Measurements from ENCODE around the gene FAM217B.
"Not testable (repeated sequence)": the region's sequence is repeated elsewhere in the genome, so short reads cannot be mapped to it uniquely, and the experiment has no call there.

The FAM217B gene

GRCh38 chr20:59954718-59955117, 14.5 kb downstream of the FAM217B start:
- DNase-seq (ENCODE audit: extremely low read depth, insufficient read length) = no peak
- no peak overlapping the region for H3K4me3 ChIP-seq (replicated peaks; ENCODE audit: low read depth, low read length)
- no peaks in the 10 kb centered on the region for H3K36me3 ChIP-seq (ENCODE audit: control insufficient read depth, insufficient read depth, low read length)
- no peak for TF ChIP-seq CTCF (IDR thresholded peaks at IDR 0.05; ENCODE audit: insufficient read depth, low read length, poor library complexity, severe bottlenecking)
- H3K27me3 ChIP-seq (replicated peaks; ENCODE audit: control insufficient read depth, insufficient read depth, low read length) = no peaks in the 10 kb centered on the region

GRCh38 chr20:59955131-59955796, 15.1 kb downstream of the FAM217B start:
- no peak for DNase-seq (ENCODE audit: extremely low read depth, insufficient read length)
- peak; percentile 11 for TF ChIP-seq CTCF (IDR thresholded peaks at IDR 0.05; ENCODE audit: insufficient read depth, low read length, poor library complexity, severe bottlenecking)
- no peak overlapping the region for H3K4me3 ChIP-seq (replicated peaks; ENCODE audit: low read depth, low read length)
- H3K27me3 ChIP-seq (replicated peaks; ENCODE audit: control insufficient read depth, insufficient read depth, low read length) = no peaks in the 10 kb centered on the region
- no peaks in the 10 kb centered on the region for H3K36me3 ChIP-seq (ENCODE audit: control insufficient read depth, insufficient read depth, low read length)

- H3K27me3 ChIP-seq (replicated peaks; ENCODE audit: control insufficient read depth, insufficient read depth, low read length); DNase-seq (ENCODE audit: extremely low read depth, insufficient read length); H3K4me3 ChIP-seq (replicated peaks; ENCODE audit: low read depth, low read length); H3K36me3 ChIP-seq (ENCODE audit: control insufficient read depth, insufficient read depth, low read length): not testable (repeated sequence)
Observed at GRCh38 chr20:59957568-59957967, 17.4 kb downstream of the FAM217B start.

- H3K4me3 ChIP-seq (replicated peaks; ENCODE audit: low read depth, low read length) = no peak within 1 kb of the TSS
- H3K27me3 ChIP-seq (replicated peaks; ENCODE audit: control insufficient read depth, insufficient read depth, low read length) = no peaks in the 10 kb centered on the region
- no peak for TF ChIP-seq CTCF (IDR thresholded peaks at IDR 0.05; ENCODE audit: insufficient read depth, low read length, poor library complexity, severe bottlenecking)
- no peak for DNase-seq (ENCODE audit: extremely low read depth, insufficient read length)
- no peaks in the 10 kb centered on the region for H3K36me3 ChIP-seq (ENCODE audit: control insufficient read depth, insufficient read depth, low read length)
Observed at GRCh38 chr20:59958123-59958522, 17.9 kb downstream of the FAM217B start, which contains the start of gene CDH26. Gene CDH26, plus strand, starts transcription at chr20:59958423. Its CDS starts 304 bp downstream, at chr20:59958727.

GRCh38 chr20:59958626-59959025, 18.4 kb downstream of the FAM217B start:
- Histone ChIP-seq H3K27me3 (replicated peaks; ENCODE audit: control insufficient read depth, insufficient read depth, low read length) (no peaks in the 10 kb centered on the region), H3K4me3 (replicated peaks; ENCODE audit: low read depth, low read length) (no peak overlapping the region), H3K36me3 (ENCODE audit: control insufficient read depth, insufficient read depth, low read length) (no peaks in the 10 kb centered on the region)
- no peak for TF ChIP-seq CTCF (IDR thresholded peaks at IDR 0.05; ENCODE audit: insufficient read depth, low read length, poor library complexity, severe bottlenecking)
- DNase-seq (ENCODE audit: extremely low read depth, insufficient read length) = no peak

GRCh38 chr20:59961423-59961822, 21.2 kb downstream of the FAM217B start:
- TF ChIP-seq CTCF (IDR thresholded peaks at IDR 0.05; ENCODE audit: insufficient read depth, low read length, poor library complexity, severe bottlenecking) = no peak
- Histone ChIP-seq H3K36me3 (ENCODE audit: control insufficient read depth, insufficient read depth, low read length) (no peaks in the 10 kb centered on the region), H3K27me3 (replicated peaks; ENCODE audit: control insufficient read depth, insufficient read depth, low read length) (no peaks in the 10 kb centered on the region), H3K4me3 (replicated peaks; ENCODE audit: low read depth, low read length) (no peak overlapping the region)
- no peak for DNase-seq (ENCODE audit: extremely low read depth, insufficient read length)
